ENCODE results near the gene PELI1. TPM values are rescaled to one million over a fixed set of nuclear protein-coding genes. Genes with fewer than 3 reads are reported as not detected.

PELI1 gene
- total RNA-seq, 3 donors from 2014 or later (not counting 1 experiment from before 2014, with no cell fraction given): 42.3 to 141 (median 65.0) TPM

DNA sequence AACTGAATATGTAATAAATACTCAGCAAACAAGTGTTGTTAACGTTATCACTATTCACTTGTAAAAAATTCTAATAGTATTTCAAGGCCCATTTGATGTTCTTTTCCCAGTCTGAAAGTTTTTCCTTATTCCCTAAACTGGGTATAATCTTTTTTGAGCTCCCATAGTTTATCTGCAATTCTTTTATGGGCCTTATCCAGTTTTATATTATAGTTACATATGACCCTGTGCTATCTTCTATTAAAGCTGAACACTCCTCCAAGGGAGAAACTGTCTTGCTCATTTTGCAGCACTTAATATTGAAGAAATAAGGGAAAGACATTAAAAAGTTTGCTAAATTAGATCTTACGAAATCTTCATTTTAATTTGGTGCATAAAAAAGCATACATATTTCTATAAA, 13.9 kb downstream of the PELI1 start:
- intact Hi-C loops (cut with micrococcal nuclease): no loop called here
- no peaks in the 10 kb centered on the region for H3K36me3 Mint-ChIP-seq
- Histone ChIP-seq H3K4me1 (ENCODE audit: control insufficient read depth, insufficient read depth, low read length) (no peaks in the 10 kb centered on the region), H3K4me3 (ENCODE audit: low read length) (no peak overlapping the region), H3K27me3 (ENCODE audit: control insufficient read depth, insufficient read depth, low read length) (no peaks in the 10 kb centered on the region), H3K27ac (ENCODE audit: low read length) (no peak overlapping the region), H3K36me3 (ENCODE audit: control insufficient read depth, insufficient read depth, low read length) (no peaks in the 10 kb centered on the region), H3K9me3 (ENCODE audit: control insufficient read depth, insufficient read depth, low read length) (no peaks in the 10 kb centered on the region)
- TF ChIP-seq, protein P1, sequence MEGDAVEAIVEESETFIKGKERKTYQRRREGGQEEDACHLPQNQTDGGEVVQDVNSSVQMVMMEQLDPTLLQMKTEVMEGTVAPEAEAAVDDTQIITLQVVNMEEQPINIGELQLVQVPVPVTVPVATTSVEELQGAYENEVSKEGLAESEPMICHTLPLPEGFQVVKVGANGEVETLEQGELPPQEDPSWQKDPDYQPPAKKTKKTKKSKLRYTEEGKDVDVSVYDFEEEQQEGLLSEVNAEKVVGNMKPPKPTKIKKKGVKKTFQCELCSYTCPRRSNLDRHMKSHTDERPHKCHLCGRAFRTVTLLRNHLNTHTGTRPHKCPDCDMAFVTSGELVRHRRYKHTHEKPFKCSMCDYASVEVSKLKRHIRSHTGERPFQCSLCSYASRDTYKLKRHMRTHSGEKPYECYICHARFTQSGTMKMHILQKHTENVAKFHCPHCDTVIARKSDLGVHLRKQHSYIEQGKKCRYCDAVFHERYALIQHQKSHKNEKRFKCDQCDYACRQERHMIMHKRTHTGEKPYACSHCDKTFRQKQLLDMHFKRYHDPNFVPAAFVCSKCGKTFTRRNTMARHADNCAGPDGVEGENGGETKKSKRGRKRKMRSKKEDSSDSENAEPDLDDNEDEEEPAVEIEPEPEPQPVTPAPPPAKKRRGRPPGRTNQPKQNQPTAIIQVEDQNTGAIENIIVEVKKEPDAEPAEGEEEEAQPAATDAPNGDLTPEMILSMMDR (IDR thresholded peaks at IDR 0.05): no peak
- no peaks in the 10 kb centered on the region for H3K9me3 Mint-ChIP-seq
- no peak for ATAC-seq
- H3K4me1 Mint-ChIP-seq: peaks cover 8 to 9% of the 10 kb centered on the region in 2 donors
- 100% methylated on average over 1 of the region's 2 CpGs for WGBS (ENCODE audit: insufficient coverage)
- no peak overlapping the region for H3K27ac Mint-ChIP-seq
- no peak for DNase-seq
- no peak overlapping the region for H3K4me3 Mint-ChIP-seq
- H3K27me3 Mint-ChIP-seq (ENCODE audit: low read depth in 2 of 2): no peaks in the 10 kb centered on the region

DNA sequence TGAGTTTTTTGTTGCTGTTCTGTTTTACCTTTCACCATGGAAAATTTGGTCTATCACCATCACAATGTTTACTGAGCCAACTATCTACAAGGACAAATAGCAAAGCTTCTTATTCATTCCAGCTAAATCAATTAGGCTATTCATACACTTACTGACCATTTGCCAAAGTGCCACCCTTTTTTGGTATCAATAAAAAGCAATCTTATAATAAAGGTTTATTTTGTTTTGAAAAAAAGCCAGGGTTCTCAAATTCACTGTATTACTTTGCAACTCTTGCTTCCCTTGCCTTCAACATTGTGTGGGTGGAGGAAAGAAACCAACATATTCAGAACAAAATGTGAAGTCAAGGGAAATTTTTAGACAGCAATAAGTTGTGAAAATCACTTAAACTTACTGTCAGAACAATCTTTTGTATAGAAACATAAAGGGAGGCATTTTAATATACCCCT, 15.3 kb downstream of the PELI1 start:
- no peaks in the 10 kb centered on the region for H3K9me3 ChIP-seq (ENCODE audit: control insufficient read depth, insufficient read depth, low read length)
- Mint-ChIP-seq H3K36me3 (no peaks in the 10 kb centered on the region), H3K9me3 (no peaks in the 10 kb centered on the region), H3K4me3 (no peak overlapping the region), H3K27me3 (ENCODE audit: low read depth in 2 of 2) (no peaks in the 10 kb centered on the region), H3K4me1 (no peaks in the 10 kb centered on the region), H3K27ac (no peak overlapping the region)
- intact Hi-C loops (cut with micrococcal nuclease): no loop called here
- TF ChIP-seq, protein P1 (IDR thresholded peaks at IDR 0.05): no peak
- H3K27me3 ChIP-seq (ENCODE audit: control insufficient read depth, insufficient read depth, low read length): no peaks in the 10 kb centered on the region
- no peak overlapping the region for H3K27ac ChIP-seq (ENCODE audit: low read length)
- no peaks in the 10 kb centered on the region for H3K4me1 ChIP-seq (ENCODE audit: control insufficient read depth, insufficient read depth, low read length)
- H3K36me3 ChIP-seq (ENCODE audit: control insufficient read depth, insufficient read depth, low read length): no peaks in the 10 kb centered on the region
- ATAC-seq: no peak
- no peak for DNase-seq
- no peak overlapping the region for H3K4me3 ChIP-seq (ENCODE audit: low read length)

DNA sequence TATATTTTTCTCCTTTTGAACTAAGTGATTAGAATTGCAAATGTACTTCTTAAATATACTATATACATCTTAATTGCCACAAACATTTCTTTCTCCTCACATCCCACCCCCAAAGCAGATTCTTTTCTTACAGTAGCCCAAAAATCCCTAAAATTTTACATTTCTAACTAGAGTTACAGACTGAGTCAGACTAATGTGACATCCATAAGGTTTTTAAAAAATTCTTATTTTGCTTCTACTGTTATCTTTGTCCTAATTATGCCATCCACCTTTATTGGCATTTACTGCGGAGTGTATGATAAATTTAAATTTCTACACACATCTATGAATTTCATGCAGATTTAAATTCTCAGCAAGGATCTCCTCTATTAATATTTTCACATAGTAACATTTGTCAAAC, 15.8 kb downstream of the PELI1 start:
- H3K4me3 Mint-ChIP-seq: no peak overlapping the region
- no peaks in the 10 kb centered on the region for H3K36me3 ChIP-seq (ENCODE audit: control insufficient read depth, insufficient read depth, low read length)
- H3K4me3 ChIP-seq (ENCODE audit: low read length): no peak overlapping the region
- H3K4me1 Mint-ChIP-seq: no peaks in the 10 kb centered on the region
- no peaks in the 10 kb centered on the region for H3K4me1 ChIP-seq (ENCODE audit: control insufficient read depth, insufficient read depth, low read length)
- H3K36me3 Mint-ChIP-seq: no peaks in the 10 kb centered on the region
- no peaks in the 10 kb centered on the region for H3K9me3 ChIP-seq (ENCODE audit: control insufficient read depth, insufficient read depth, low read length)
- no peaks in the 10 kb centered on the region for H3K9me3 Mint-ChIP-seq
- WGBS (ENCODE audit: insufficient coverage): no CpG with 5 or more reads among the region's 1 CpG
- H3K27ac ChIP-seq (ENCODE audit: low read length): no peak overlapping the region
- H3K27ac Mint-ChIP-seq: no peak overlapping the region
- H3K27me3 ChIP-seq (ENCODE audit: control insufficient read depth, insufficient read depth, low read length): no peaks in the 10 kb centered on the region
- DNase-seq (no peak), ATAC-seq (no peak)
- H3K27me3 Mint-ChIP-seq (ENCODE audit: low read depth in 2 of 2): no peaks in the 10 kb centered on the region
- TF ChIP-seq, protein P1 (IDR thresholded peaks at IDR 0.05): no peak
- intact Hi-C loops (cut with micrococcal nuclease): no loop called here

DNA sequence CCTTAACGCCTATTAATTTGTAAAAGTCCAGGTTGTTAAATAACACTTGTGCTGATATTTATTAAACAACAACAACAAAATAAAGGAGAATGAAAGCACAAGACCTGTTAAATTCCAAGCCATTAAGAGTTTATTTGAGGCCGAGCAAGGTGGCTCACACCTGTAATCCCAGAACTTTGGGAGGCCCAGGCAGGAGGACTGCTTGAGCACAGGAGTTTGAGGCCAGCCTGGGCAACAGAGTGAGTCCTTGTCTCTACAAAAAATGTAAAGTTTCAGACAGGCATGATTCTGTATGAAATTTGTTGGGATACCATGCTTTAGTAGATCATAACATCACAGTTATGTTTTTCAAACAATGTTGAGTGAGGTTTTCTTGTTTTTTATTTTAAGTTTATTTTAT, 17.1 kb downstream of the PELI1 start:
- no peaks in the 10 kb centered on the region for H3K27me3 ChIP-seq (ENCODE audit: control insufficient read depth, insufficient read depth, low read length)
- TF ChIP-seq, protein P1 (IDR thresholded peaks at IDR 0.05): no peak
- no peak overlapping the region for H3K27ac Mint-ChIP-seq
- WGBS (ENCODE audit: insufficient coverage): 97% methylated on average over 1 of the region's 2 CpGs
- H3K9me3 Mint-ChIP-seq: no peaks in the 10 kb centered on the region
- no peaks in the 10 kb centered on the region for H3K4me1 Mint-ChIP-seq
- no peaks in the 10 kb centered on the region for H3K4me1 ChIP-seq (ENCODE audit: control insufficient read depth, insufficient read depth, low read length)
- intact Hi-C loops (cut with micrococcal nuclease): no loop called here
- H3K4me3 Mint-ChIP-seq: no peak overlapping the region
- no peak for DNase-seq
- no peak for ATAC-seq
- H3K9me3 ChIP-seq (ENCODE audit: control insufficient read depth, insufficient read depth, low read length): no peaks in the 10 kb centered on the region
- no peak overlapping the region for H3K27ac ChIP-seq (ENCODE audit: low read length)
- H3K4me3 ChIP-seq (ENCODE audit: low read length): no peak overlapping the region
- no peaks in the 10 kb centered on the region for H3K36me3 Mint-ChIP-seq
- H3K36me3 ChIP-seq (ENCODE audit: control insufficient read depth, insufficient read depth, low read length): no peaks in the 10 kb centered on the region
- no peaks in the 10 kb centered on the region for H3K27me3 Mint-ChIP-seq (ENCODE audit: low read depth in 2 of 2)
